ENCODE measurements around the gene SUPT3H.
A peak's percentile ranks its signal among the peaks of the same experiment; 100 is the strongest.

SUPT3H gene

GRCh38 chr6:45127185-45127584, 250.5 kb downstream of the SUPT3H start:
- in situ Hi-C loops (cut with HindIII; ENCODE audit: low sequenced_read_pairs) = no loop called here
- no peak for DNase-seq (ENCODE audit: low read depth)
- no peak overlapping the region for H3K4me3 ChIP-seq (ENCODE audit: low read depth, low read length)
- no peak for TF ChIP-seq CTCF (IDR thresholded peaks at IDR 0.05; ENCODE audit: low read depth, low read length, missing control alignments)

GRCh38 chr6:45126033-45126432, 251.7 kb downstream of the SUPT3H start:
- H3K4me3 ChIP-seq (ENCODE audit: low read depth, low read length) = no peak overlapping the region
- no peak for DNase-seq (ENCODE audit: low read depth)
- TF ChIP-seq CTCF (IDR thresholded peaks at IDR 0.05; ENCODE audit: low read depth, low read length, missing control alignments) = no peak
- in situ Hi-C loops (cut with HindIII; ENCODE audit: low sequenced_read_pairs) = no loop called here

GRCh38 chr6:45123023-45123422, 254.7 kb downstream of the SUPT3H start:
- in situ Hi-C loops (cut with HindIII; ENCODE audit: low sequenced_read_pairs) = no loop called here
- no peak overlapping the region for H3K4me3 ChIP-seq (ENCODE audit: low read depth, low read length)
- TF ChIP-seq CTCF (IDR thresholded peaks at IDR 0.05; ENCODE audit: low read depth, low read length, missing control alignments) = no peak
- DNase-seq (ENCODE audit: low read depth) = no peak

- no peak for TF ChIP-seq CTCF (IDR thresholded peaks at IDR 0.05; ENCODE audit: low read depth, low read length, missing control alignments)
- DNase-seq (ENCODE audit: low read depth) = no peak
- in situ Hi-C loops (cut with HindIII; ENCODE audit: low sequenced_read_pairs) = no loop called here
- no peak overlapping the region for H3K4me3 ChIP-seq (ENCODE audit: low read depth, low read length)
These were observed 259.0 kb downstream of the SUPT3H start for GRCh38 chr6:45118754-45119153.

- in situ Hi-C loops (cut with HindIII; ENCODE audit: low sequenced_read_pairs) = no loop called here
- TF ChIP-seq CTCF (IDR thresholded peaks at IDR 0.05; ENCODE audit: low read depth, low read length, missing control alignments) = no peak
- peak; percentile 56 for DNase-seq (ENCODE audit: low read depth)
- no peak overlapping the region for H3K4me3 ChIP-seq (ENCODE audit: low read depth, low read length)
These were observed 260.9 kb downstream of the SUPT3H start for GRCh38 chr6:45116714-45117410.

GRCh38 chr6:45115696-45116095, 262.0 kb downstream of the SUPT3H start:
- in situ Hi-C loops (cut with HindIII; ENCODE audit: low sequenced_read_pairs) = no loop called here
- TF ChIP-seq CTCF (IDR thresholded peaks at IDR 0.05; ENCODE audit: low read depth, low read length, missing control alignments) = no peak
- no peak overlapping the region for H3K4me3 ChIP-seq (ENCODE audit: low read depth, low read length)
- no peak for DNase-seq (ENCODE audit: low read depth)

Data from astrocyte of the cerebellum (primary cell).